ENCODE data around the gene UACA.

The UACA gene

GRCh38 chr15:70659662-70660061 is 103.7 kb downstream of the UACA start:
- DNase-seq = no peak

DNA sequence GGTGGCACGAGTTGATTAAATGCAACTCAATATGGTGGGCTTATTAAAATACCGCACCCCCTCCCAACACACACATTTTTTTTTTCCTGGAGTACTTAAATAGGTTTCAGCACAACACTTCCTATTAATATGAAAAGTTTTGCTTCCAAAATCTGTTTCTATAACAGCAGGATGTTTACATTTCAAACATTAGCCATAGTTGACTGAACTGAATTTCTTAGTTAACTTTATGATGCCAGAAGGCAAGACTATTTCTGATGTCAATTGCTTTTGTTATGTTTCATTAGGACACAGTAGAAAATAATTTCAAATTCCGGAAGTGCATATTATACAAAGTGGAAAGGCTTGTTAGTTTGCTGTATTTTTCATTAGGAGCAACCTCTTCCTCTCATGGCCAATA is 104.7 kb downstream of the UACA start:
- DNase-seq = no peak

- no peak for DNase-seq
These were observed 109.9 kb downstream of the UACA start for GRCh38 chr15:70653426-70653825.

- no peak for DNase-seq
These were observed 111.0 kb downstream of the UACA start for GRCh38 chr15:70652341-70652740.

DNA sequence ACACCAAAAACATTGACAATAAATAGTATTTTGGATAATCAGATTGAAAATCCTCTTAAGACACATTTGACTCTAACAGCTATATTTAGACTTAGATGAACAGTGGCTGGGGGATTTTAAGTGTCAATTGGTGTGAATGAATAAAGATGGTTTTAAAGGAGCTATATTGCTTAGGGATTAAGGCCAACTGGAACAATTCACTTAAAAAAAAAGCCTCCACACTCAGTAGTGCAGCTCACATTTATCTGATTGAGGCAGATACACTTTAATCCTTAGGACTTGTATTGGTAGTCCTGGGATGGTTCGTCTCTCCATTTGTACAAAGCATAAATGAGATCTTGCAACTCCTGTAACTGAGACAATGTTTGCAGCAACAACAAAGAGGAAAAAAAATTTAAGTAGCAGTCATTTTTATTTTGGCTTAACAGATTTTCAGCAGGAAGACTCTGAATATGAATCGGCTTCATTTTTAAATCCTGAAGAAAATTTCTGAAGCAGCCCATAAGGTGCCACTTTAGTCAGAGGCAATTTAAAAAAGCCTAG is 112.0 kb downstream of the UACA start:
- DNase-seq = no peak

DNA sequence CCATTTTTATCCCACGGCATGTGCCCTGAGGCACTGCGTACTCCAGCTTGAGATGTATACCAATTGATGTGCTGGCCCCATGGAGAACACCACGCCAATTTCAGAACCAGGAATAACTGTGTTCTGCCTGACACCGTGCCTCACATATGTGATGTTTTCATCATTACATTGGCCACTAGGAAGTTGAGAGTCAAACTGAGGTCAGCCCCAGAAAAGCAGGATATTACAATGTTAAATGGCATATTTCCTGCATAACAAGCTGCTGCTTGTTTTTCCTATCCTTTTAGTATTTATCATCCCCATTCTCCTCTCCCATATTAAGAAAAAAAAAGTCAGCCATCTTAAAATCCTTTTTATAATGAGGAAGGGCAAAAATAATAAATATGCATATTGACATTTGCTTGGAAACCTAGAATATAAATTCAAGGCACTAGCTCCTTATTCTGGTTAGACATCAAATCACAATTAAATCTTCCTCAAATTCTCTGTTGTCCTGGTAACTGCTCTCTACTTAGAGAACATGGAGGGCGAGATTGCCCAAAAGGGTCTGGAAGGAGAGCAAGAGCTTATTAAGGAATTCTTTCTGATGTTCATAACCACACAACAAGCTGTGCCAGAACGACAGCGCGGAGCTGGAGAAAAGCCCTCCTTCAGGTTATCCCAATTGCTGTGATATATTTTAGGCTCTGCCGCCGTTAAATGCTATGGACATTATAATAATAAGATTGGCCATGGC is 112.6 kb downstream of the UACA start:
- no peak for DNase-seq

- DNase-seq = no peak
These were observed 116.0 kb downstream of the UACA start for GRCh38 chr15:70647396-70647795.

GRCh38 chr15:70646169-70646568 is 117.2 kb downstream of the UACA start:
- no peak for DNase-seq

DNA sequence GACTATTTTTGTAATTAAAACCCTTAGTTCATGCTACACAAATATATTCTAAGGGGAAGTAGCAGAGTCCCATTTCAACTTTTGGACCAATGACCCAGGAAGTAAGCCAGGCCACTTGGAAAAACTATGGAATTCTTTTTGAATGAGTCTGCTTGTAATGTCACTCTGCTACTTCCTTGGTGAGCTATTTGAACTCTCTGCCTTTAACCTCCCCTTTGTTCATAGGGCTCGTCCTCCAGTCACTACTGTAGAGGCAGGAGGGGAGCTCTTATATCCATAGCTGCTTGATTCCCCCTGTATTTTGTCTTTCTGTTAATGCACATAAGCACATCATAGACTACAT is 119.6 kb downstream of the UACA start:
- no peak for DNase-seq

- DNase-seq = no peak
These were observed 120.1 kb downstream of the UACA start for GRCh38 chr15:70643106-70643782.

GRCh38 chr15:70636540-70637165 is 126.7 kb downstream of the UACA start:
- DNase-seq = no peak

DNA sequence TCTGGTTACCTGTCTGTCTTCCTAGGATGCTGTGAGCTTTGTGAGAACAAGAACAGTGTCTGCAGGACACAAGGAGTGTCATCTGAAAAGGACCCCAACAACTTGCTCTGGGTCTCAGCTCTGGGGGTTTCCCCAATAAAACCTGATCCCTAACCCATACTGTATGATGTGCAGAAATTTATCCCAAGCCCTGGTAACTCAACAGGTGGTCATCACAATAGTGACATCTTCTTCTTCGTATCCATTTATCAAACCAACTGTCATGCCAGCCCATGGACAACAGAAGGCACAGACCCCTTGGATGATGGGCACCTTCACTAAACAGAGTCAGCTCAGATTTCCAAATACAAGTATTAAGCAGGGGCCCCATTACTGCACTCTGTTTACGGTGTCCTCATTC is 127.5 kb downstream of the UACA start:
- DNase-seq = no peak

GRCh38 chr15:70633991-70634390 is 129.4 kb downstream of the UACA start:
- no peak for DNase-seq

- no peak for DNase-seq
These were observed 130.1 kb downstream of the UACA start for GRCh38 chr15:70633103-70633831.

- DNase-seq = no peak
These were observed 130.8 kb downstream of the UACA start for GRCh38 chr15:70632491-70633102.

GRCh38 chr15:70632079-70632478 is 131.3 kb downstream of the UACA start:
- DNase-seq = no peak

DNA sequence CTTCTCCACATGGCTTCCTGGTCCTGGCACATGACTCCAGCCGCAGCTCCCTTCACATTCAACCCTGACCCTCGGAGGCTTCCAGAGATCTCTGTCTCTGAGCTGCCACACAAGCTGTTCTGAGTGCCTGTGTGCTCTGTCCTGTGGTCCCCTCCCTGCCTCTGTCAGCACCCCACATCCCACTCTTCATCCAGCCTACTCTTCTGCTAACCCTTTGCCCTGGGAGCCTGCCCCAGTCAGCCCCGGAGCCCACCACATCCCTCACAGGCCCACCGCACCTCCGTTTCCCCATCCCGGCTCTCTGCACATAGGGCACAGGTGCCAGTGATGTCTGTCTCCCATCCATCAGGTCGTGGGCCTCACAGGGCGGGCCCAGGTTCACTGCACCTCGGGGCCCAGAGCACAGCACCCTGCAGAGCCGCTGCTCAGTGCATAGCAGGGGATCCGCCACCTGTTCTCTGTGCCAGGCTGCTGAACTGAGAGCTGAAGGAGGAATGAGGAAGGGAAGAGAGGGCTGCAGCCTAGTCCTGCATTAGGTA is 133.6 kb downstream of the UACA start:
- no peak for DNase-seq

- no peak for DNase-seq
These were observed 134.8 kb downstream of the UACA start for GRCh38 chr15:70628549-70628896.

- no peak for DNase-seq
These were observed 135.4 kb downstream of the UACA start for GRCh38 chr15:70627734-70628548.

GRCh38 chr15:70627322-70627721 is 136.0 kb downstream of the UACA start:
- no peak for DNase-seq

- DNase-seq = no peak
These were observed 137.9 kb downstream of the UACA start for GRCh38 chr15:70625438-70625837.

GRCh38 chr15:70625011-70625410 is 138.3 kb downstream of the UACA start:
- no peak for DNase-seq
